Measurements from ENCODE around the gene KCTD14.
A peak's percentile ranks its signal among the peaks of the same experiment; 100 is the strongest.

DNA sequence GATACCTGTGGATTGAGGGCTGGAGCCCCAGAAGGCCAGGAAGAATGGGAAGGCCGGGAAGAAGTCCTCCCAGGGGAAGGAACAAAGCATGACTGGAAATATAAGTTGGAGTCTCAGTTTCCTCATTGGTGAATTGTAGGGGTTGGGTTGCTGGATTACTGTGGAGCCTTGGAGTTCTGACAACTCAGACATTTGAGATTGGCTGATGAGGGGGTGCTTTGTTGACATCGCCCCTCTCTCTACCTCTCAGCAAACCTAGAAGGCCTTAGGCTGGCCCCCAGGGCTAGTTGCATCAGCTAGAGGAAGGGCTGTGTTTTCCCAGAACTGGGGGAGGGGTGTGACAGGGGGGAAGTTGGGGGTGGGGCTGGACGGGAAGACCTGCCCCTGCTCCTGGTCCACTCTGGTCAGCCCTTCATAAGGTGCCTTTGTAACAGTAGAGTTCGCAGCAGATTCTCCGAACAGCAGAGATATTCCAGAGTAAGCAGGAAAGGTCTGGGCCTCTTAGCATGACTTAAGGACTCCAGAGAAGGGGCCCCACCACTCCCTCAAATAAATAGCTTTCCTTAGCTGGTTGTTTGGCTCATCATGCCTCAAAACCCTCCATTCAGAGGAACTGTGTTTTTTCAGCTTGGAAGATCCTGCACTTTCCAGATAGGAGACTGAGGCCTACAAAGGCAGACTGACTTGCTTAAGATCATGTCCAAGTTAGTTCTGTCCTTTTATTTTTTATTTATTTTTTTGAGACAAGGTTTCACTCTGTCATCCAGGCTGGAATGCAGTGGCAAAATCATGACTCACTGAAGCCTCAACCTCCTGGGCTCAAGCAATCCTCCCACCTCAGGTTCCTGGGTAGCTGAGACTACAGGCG, 28.1 kb upstream of the KCTD14 start:
- TF ChIP-seq, protein P1, sequence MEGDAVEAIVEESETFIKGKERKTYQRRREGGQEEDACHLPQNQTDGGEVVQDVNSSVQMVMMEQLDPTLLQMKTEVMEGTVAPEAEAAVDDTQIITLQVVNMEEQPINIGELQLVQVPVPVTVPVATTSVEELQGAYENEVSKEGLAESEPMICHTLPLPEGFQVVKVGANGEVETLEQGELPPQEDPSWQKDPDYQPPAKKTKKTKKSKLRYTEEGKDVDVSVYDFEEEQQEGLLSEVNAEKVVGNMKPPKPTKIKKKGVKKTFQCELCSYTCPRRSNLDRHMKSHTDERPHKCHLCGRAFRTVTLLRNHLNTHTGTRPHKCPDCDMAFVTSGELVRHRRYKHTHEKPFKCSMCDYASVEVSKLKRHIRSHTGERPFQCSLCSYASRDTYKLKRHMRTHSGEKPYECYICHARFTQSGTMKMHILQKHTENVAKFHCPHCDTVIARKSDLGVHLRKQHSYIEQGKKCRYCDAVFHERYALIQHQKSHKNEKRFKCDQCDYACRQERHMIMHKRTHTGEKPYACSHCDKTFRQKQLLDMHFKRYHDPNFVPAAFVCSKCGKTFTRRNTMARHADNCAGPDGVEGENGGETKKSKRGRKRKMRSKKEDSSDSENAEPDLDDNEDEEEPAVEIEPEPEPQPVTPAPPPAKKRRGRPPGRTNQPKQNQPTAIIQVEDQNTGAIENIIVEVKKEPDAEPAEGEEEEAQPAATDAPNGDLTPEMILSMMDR (IDR thresholded peaks at IDR 0.05; ENCODE audit: low read depth, low read length, missing input control) = no peak
- TF ChIP-seq, protein P2, sequence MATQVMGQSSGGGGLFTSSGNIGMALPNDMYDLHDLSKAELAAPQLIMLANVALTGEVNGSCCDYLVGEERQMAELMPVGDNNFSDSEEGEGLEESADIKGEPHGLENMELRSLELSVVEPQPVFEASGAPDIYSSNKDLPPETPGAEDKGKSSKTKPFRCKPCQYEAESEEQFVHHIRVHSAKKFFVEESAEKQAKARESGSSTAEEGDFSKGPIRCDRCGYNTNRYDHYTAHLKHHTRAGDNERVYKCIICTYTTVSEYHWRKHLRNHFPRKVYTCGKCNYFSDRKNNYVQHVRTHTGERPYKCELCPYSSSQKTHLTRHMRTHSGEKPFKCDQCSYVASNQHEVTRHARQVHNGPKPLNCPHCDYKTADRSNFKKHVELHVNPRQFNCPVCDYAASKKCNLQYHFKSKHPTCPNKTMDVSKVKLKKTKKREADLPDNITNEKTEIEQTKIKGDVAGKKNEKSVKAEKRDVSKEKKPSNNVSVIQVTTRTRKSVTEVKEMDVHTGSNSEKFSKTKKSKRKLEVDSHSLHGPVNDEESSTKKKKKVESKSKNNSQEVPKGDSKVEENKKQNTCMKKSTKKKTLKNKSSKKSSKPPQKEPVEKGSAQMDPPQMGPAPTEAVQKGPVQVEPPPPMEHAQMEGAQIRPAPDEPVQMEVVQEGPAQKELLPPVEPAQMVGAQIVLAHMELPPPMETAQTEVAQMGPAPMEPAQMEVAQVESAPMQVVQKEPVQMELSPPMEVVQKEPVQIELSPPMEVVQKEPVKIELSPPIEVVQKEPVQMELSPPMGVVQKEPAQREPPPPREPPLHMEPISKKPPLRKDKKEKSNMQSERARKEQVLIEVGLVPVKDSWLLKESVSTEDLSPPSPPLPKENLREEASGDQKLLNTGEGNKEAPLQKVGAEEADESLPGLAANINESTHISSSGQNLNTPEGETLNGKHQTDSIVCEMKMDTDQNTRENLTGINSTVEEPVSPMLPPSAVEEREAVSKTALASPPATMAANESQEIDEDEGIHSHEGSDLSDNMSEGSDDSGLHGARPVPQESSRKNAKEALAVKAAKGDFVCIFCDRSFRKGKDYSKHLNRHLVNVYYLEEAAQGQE (IDR thresholded peaks at IDR 0.05) = no peak
- TF ChIP-seq, protein P3, sequence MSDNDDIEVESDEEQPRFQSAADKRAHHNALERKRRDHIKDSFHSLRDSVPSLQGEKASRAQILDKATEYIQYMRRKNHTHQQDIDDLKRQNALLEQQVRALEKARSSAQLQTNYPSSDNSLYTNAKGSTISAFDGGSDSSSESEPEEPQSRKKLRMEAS (IDR thresholded peaks at IDR 0.05) = no peak
- TF ChIP-seq RAD21 (IDR thresholded peaks at IDR 0.05) = no peak
- peak in 1 of 2 donors; percentile 12 for TF ChIP-seq RXRA (IDR thresholded peaks at IDR 0.05)
- TF ChIP-seq EGR1 (IDR thresholded peaks at IDR 0.05; ENCODE audit: low read depth in 2 of 2) = no peak
- TF ChIP-seq HNF4G (IDR thresholded peaks at IDR 0.05) = no peak
- TF ChIP-seq FOXA1 (IDR thresholded peaks at IDR 0.05) = no peak
- no peak for TF ChIP-seq JUND (IDR thresholded peaks at IDR 0.05)
- TF ChIP-seq, protein P4, sequence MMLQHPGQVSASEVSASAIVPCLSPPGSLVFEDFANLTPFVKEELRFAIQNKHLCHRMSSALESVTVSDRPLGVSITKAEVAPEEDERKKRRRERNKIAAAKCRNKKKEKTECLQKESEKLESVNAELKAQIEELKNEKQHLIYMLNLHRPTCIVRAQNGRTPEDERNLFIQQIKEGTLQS (IDR thresholded peaks at IDR 0.05) = no peak
- no peak for TF ChIP-seq YY1 (IDR thresholded peaks at IDR 0.05)
- peak in 1 of 2 donors; percentile 13 for TF ChIP-seq HNF4A (conservative IDR thresholded peaks at IDR 0.05)
- no peak for TF ChIP-seq TAF1 (conservative IDR thresholded peaks at IDR 0.05)
- TF ChIP-seq, protein P5, sequence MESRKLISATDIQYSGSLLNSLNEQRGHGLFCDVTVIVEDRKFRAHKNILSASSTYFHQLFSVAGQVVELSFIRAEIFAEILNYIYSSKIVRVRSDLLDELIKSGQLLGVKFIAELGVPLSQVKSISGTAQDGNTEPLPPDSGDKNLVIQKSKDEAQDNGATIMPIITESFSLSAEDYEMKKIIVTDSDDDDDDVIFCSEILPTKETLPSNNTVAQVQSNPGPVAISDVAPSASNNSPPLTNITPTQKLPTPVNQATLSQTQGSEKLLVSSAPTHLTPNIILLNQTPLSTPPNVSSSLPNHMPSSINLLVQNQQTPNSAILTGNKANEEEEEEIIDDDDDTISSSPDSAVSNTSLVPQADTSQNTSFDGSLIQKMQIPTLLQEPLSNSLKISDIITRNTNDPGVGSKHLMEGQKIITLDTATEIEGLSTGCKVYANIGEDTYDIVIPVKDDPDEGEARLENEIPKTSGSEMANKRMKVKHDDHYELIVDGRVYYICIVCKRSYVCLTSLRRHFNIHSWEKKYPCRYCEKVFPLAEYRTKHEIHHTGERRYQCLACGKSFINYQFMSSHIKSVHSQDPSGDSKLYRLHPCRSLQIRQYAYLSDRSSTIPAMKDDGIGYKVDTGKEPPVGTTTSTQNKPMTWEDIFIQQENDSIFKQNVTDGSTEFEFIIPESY (IDR thresholded peaks at IDR 0.05) = no peak

Data from liver (tissue), 3 donors.